ENCODE data around the gene CLIP2.
"Not testable (repeated sequence)": the region's sequence is repeated elsewhere in the genome, so short reads cannot be mapped to it uniquely, and the experiment has no call there.

DNA sequence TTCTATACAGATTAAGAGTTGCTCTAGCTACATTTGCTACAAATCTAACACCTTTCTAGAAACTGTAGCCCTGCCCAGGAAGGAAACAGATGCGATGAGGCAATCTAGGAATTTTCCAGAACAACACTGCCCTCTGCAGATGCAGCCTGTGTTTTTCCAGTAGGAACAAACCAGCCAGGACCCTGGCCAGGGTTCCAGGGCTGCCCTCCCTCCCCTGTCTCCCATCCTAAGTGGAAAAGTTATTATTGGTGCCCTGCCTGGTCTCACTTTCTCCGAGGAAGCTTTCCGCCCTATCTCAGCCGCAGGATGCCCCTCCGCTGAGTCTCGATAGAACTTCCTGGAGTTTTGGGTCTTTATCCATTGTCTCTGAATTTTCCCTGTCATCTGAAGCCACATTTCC is 104.5 kb downstream of the CLIP2 start:
- TF ChIP-seq POLR2A, POLR2AphosphoS5 (IDR thresholded peaks at IDR 0.05; ENCODE audit: low read depth, low read length): not testable (repeated sequence)

Data from GM12891 (cell line).